GM12801 (cell line): ENCODE data around the gene HBE1.

Source experiments
- CTCF ChIP-seq: IDR thresholded peaks from one replicate; pipeline ENCODE4 v1.5.1; 2011; ENCODE audit warnings: control low read depth; ENCODE audit not compliant: insufficient read length; ENCODE audit errors: extremely low read depth

The HBE1 gene

DNA sequence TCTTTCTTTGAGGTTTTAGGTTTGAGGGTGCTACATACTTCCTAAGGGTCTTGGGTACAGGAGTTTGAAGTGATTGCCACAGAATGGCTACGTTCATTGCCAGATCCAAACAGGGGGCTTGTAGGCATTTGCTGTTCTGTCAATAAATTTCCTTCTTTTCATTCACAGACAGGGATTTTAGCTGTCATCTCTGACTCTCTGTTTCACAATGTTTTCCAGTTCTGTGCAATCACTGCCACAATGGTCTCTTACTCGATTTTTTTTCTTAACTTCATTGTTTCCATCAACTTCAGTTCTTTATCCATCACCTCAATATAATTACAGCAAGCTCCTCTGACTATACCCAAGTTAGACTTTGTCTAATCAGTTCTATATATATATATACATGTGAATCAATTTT is 29.3 kb downstream of the HBE1 start:
- no peak for TF ChIP-seq CTCF

GRCh38 chr11:5240056-5240455 is 29.7 kb downstream of the HBE1 start:
- no peak for TF ChIP-seq CTCF

GRCh38 chr11:5239046-5239445 is 30.7 kb downstream of the HBE1 start:
- TF ChIP-seq CTCF, result no peak

DNA sequence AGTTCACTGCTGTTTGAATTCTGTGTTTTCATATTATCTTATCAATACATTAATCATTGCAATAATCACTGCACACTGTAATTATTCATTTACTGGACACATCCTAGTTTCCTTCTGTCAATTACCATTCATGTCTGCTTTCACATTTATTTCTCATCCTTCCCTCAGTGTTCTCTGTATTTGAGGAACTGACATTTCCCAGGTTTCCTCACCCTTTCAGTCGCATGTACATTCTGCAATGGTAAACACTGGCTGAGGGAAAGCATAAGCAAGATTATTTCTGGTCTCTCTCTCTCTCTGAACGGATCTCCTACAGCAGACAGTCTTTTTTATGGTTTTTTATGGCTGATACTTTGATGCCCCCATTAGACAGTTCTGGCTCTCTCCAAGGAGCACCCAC is 31.3 kb downstream of the HBE1 start:
- TF ChIP-seq CTCF, result no peak

- no peak for TF ChIP-seq CTCF
Observed at GRCh38 chr11:5237420-5237819, 32.3 kb downstream of the HBE1 start.

GRCh38 chr11:5235364-5236095 is 34.2 kb downstream of the HBE1 start:
- no peak for TF ChIP-seq CTCF

DNA sequence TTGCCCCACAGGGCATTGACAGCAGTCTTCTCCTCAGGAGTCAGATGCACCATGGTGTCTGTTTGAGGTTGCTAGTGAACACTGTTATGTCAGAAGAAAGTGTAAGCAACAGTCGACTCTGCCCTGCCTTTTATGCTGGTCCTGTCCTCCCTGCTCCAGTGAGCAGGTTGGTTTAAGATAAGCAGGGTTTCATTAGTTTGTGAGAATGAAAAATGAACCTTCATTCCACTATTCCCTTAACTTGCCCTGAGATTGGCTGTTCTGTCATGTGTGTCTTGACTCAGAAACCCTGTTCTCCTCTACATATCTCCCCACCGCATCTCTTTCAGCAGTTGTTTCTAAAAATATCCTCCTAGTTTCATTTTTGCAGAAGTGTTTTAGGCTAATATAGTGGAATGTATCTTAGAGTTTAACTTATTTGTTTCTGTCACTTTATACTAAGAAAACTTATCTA is 35.3 kb downstream of the HBE1 start, which contains the start of gene HBD:
Gene HBD, minus strand, starts transcription at position 103 of the 454 bp plus-strand sequence. Its CDS starts 50 bp downstream, at position 53.
- TF ChIP-seq CTCF, result no peak
